NCI-H2107 treated with DMSO at 0.1 percent for 48 hours (cell line): ENCODE results near the gene KCNG1.

Source experiments
- DNase-seq: peaks from one replicate; lab custom pipeline; 2025; ENCODE audit not compliant: unreplicated experiment; lab: John Stamatoyannopoulos, UW

The KCNG1 gene

GRCh38 chr20:51036827-51037531, 14.1 kb upstream of the KCNG1 start:
- DNase-seq = no peak

GRCh38 chr20:51036226-51036625, 13.3 kb upstream of the KCNG1 start:
- DNase-seq = no peak

GRCh38 chr20:51034988-51035656, 12.2 kb upstream of the KCNG1 start:
- DNase-seq = no peak

- DNase-seq = no peak
Observed at GRCh38 chr20:51034476-51034875, 11.6 kb upstream of the KCNG1 start.

GRCh38 chr20:51029963-51030920, 7.3 kb upstream of the KCNG1 start:
- no peak for DNase-seq

GRCh38 chr20:51029556-51029955, 6.6 kb upstream of the KCNG1 start:
- no peak for DNase-seq

- DNase-seq = no peak
Observed at GRCh38 chr20:51028616-51029212, 5.8 kb upstream of the KCNG1 start.

GRCh38 chr20:51027035-51027795, 4.3 kb upstream of the KCNG1 start:
- DNase-seq = no peak

GRCh38 chr20:51026269-51026668, 3.4 kb upstream of the KCNG1 start:
- no peak for DNase-seq

- DNase-seq = no peak
Observed at GRCh38 chr20:51024761-51025160, 1.9 kb upstream of the KCNG1 start.

GRCh38 chr20:51023617-51024155, 779 bp upstream of the KCNG1 start:
- DNase-seq = no peak

- no peak for DNase-seq
Observed at GRCh38 chr20:51022227-51022802, 592 bp downstream of the KCNG1 start.

GRCh38 chr20:51021067-51022025, 1.6 kb downstream of the KCNG1 start:
- DNase-seq = no peak

- no peak for DNase-seq
Observed at GRCh38 chr20:51020657-51021056, 2.2 kb downstream of the KCNG1 start.

GRCh38 chr20:51019656-51020592, 3.0 kb downstream of the KCNG1 start:
- DNase-seq = no peak

- DNase-seq = no peak
Observed at GRCh38 chr20:51017251-51017650, 5.7 kb downstream of the KCNG1 start.

GRCh38 chr20:51016521-51016920, 6.4 kb downstream of the KCNG1 start:
- no peak for DNase-seq
